DOHH2 (cell line): ENCODE measurements around the gene AHI1.

Experiments used
- EZH2phosphoT487 ChIP-seq: fragments of 200-600 bp; sonication (generic); IDR thresholded peaks from 2 replicates; pipeline ENCODE4 v1.6.1; 2017; ENCODE audit warnings: borderline replicate concordance, mild to moderate bottlenecking, antibody characterized with exemption, low read length, moderate library complexity, mixed read lengths
- TF ChIP-seq, protein P1 (sequence below): fragments of 200-600 bp; sonication (generic); IDR thresholded peaks from one replicate; pipeline ENCODE4 v1.5.1; 2014; ENCODE audit warnings: antibody characterized with exemption, mild to moderate bottlenecking, low read depth, low read length; ENCODE audit not compliant: poor library complexity, severe bottlenecking

DNA sequence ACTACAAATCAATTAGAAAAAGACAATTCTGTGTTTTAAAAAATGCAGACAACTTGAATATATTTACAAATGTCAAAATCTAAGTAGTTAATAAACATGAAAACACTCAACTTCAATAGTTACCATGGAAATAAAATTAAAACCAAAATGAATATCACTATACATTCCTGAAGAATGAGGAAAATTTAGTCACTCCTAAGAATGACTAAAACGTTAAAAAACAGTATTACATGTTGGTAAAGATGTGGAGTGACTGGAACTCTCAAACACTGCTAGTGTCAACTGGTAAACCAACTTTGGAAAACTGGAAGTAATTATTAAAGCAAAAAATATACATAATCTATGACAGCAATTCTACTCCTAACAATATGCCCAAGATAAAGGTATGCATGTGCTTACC lies 36.3 kb downstream of the AHI1 start:
- TF ChIP-seq, protein P1, sequence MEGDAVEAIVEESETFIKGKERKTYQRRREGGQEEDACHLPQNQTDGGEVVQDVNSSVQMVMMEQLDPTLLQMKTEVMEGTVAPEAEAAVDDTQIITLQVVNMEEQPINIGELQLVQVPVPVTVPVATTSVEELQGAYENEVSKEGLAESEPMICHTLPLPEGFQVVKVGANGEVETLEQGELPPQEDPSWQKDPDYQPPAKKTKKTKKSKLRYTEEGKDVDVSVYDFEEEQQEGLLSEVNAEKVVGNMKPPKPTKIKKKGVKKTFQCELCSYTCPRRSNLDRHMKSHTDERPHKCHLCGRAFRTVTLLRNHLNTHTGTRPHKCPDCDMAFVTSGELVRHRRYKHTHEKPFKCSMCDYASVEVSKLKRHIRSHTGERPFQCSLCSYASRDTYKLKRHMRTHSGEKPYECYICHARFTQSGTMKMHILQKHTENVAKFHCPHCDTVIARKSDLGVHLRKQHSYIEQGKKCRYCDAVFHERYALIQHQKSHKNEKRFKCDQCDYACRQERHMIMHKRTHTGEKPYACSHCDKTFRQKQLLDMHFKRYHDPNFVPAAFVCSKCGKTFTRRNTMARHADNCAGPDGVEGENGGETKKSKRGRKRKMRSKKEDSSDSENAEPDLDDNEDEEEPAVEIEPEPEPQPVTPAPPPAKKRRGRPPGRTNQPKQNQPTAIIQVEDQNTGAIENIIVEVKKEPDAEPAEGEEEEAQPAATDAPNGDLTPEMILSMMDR = no peak
- TF ChIP-seq EZH2phosphoT487 = no peak
